ENCODE measurements around the gene DNAH2.
"Not testable (repeated sequence)": the region's sequence is repeated elsewhere in the genome, so short reads cannot be mapped to it uniquely, and the experiment has no call there.

Gene DNAH2

DNA sequence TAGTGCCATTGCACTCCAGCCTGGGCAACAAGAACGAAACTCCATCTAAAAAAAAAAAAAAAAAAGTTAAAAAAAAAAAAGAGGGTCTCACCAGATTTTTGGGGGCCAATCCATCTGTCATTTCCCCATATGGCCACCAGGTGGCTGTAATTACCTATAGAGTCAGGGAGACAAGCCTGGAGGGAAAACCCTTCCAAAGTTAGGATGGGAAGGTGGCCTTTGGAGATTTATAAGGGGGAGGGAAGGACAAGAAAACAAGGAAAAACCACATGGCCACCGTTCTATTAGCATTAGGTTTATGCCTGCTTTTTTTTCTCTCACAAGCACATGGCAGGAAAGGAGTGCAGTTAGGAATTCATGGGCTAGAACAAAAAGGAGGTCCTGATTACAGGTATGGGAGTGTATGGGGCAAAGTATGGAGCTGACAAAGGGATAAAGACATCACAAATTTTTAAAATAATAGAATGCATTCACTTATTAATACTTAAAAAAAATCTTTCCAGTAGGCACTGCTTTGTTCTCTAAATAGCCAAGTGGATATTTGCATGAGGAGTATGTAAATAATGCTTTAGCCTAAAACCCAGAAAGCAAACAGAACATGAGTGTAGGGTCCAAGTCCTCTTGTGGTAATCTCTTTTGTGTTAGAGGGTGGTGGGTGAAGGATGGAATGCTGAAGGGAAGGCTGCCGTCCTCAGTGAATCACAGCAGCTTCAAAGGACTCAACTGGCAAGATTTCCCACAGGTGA lies 145.3 kb downstream of the DNAH2 start:
- DNase-seq (ENCODE audit: extremely low read depth in 1 of 2, low read depth in 1 of 2) = no peak

- DNase-seq (ENCODE audit: extremely low read depth in 1 of 2, low read depth in 1 of 2) = not testable (repeated sequence)
These were observed 146.8 kb downstream of the DNAH2 start for GRCh38 chr17:7864384-7864783.

DNA sequence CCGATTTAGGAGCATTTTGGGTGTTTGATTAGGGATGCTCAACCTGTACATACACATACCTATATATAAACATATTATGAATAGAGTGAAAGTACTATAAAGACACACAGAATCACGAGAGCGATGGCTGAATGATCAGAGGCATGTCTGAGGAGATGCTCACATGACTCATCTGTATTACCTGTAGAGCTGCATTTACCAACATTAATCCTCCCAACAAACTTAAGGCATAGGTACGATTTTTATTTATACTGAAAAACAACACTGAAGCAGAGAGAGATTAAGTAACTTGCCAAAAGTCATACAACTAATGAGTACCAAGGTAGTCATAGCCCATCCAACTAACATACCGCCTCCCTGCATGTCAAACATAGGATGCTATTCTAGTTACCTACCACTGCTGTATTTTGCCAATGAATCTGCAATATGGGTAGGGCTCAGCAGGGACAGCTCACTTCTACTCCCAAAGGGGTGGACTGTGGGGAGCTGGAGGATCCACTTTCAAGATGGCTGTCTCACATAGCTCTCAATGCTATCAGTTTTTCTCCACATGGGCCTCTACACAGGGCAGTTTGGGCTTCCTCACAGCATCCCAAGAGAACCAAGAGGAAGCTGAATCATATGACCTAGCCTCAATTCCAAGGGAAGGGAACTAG lies 147.6 kb downstream of the DNAH2 start:
- no peak for DNase-seq (ENCODE audit: extremely low read depth in 1 of 2, low read depth in 1 of 2)

DNA sequence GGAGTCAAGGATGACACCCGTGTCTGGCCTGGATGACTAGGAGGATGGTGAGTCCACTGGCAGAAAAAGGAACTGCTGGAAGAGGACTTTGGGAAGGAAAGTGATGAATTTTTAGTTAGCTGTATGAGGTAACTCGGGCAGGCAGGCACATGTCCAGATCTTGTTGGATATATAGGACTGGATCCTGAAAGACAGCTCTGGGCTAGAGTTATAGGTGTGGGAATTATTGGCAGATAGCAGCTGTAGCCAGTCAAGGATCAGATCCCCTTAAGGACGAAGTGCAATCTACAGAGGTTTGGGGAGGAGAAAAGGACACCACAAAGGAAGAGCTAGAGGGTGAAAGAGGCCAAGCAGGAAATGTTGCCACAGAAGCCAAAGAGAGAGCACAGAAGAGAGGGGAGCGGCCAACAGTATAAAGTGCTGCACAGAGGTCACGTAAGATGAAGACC lies 150.4 kb downstream of the DNAH2 start:
- no peak for DNase-seq (ENCODE audit: extremely low read depth in 1 of 2, low read depth in 1 of 2)

DNA sequence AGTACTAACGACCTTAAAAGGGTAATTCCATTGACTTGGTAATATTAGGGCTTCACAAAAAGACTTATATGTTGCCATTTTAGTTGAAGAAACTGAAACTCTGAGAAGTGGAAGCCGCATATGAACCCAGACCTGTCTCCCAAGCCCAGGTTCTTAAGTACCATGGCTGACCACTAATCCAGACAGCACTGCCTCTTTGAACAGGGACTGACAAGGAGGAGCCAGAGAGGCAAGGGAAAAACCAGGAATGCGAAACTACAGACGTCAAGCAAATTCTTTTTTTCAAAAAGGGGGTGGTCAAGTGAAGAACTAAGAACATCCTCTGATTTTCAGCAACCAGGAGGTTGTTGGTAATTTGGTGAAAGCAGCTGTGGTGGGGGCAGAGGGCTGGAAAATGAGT lies 155.5 kb downstream of the DNAH2 start:
- no peak for DNase-seq (ENCODE audit: extremely low read depth in 1 of 2, low read depth in 1 of 2)

DNA sequence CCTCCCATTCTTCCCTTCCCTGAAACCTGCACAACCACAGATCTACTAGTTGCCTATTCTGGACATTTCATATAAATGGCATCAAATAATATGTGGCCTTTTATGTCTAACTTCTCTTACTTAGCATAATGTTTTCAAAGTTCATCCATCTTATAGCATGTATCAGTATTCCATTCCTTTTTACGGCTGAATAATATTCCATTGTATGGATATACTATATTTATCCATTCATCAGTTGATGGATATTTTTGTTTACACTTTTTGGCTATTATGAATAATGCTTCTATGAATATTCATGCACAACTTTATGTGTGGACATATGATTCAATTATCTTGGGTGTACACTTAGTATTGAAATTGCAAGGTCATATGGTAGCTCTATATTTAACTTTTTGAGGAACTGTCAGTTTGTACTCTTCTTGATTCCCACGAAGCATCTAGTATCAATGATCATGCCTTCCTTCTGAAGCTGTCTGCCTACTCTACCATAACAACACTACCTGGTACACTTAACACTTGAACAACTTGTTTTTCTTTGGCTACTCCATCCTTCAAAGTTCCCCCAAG lies 158.3 kb downstream of the DNAH2 start:
- no peak for DNase-seq (ENCODE audit: extremely low read depth in 1 of 2, low read depth in 1 of 2)

DNA sequence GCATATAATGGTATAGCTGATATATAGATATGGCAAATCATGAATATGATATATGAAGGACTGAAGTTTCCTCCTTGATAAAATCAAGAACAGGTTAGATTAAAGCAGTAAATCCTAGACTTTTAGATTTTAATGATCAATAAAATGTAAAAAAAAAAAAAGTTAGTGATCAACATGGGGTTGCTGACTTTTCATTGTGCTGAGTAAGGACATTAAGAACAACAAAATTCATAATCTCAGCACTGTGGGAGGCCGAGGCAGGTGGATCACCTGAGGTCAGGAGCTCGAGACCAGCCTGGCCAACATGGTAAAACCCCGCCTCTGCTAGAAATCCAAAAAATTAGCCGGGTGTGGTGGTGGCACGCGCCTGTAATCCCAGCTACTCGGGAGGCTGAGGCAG lies 160.7 kb downstream of the DNAH2 start:
- DNase-seq (ENCODE audit: extremely low read depth in 1 of 2, low read depth in 1 of 2) = no peak

- no peak for DNase-seq (ENCODE audit: extremely low read depth in 1 of 2, low read depth in 1 of 2)
These were observed 162.7 kb downstream of the DNAH2 start for GRCh38 chr17:7880076-7880868.

- DNase-seq (ENCODE audit: extremely low read depth in 1 of 2, low read depth in 1 of 2) = no peak
These were observed 163.9 kb downstream of the DNAH2 start for GRCh38 chr17:7881276-7882054.

DNA sequence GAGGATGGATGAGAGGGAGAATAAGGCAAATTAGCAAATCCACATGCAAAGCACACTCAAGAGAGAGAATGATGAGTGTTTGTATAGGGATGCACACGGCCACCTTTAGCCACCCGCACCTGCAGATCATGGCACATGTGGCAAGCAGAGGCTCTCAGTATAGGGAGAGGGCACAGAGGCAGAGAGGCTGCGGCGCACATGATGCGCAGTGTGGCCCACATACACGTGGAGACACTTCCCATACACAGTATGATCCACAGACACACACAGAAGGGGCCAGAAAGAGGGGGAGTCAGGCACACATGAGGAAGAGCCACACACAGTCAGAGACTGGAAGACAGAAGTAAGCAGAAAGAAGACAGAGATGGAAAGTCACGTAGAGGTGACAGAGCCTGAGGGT lies 164.5 kb downstream of the DNAH2 start:
- no peak for DNase-seq (ENCODE audit: extremely low read depth in 1 of 2, low read depth in 1 of 2)

DNA sequence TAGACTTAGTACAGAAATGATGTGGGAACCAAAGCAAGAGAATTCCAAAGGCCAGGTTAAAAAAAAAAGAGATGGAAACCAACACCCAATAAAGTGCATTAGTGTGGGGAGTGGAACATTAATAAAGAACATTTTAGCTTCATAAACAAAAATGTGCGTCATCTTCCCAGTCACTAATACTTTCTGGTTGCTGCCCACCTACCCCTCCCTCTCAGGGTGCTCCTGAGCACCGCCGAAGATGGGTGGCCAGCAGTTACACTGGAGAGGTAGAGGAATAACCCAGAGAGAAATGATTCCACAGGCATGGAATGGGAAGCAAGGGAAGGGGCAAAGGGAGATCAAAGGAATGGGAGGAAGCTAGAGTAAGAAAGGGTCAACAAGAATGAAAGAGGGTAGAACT lies 165.1 kb downstream of the DNAH2 start:
- no peak for DNase-seq (ENCODE audit: extremely low read depth in 1 of 2, low read depth in 1 of 2)
